K562 (cell line): ENCODE data around the gene RIT2. TPM values are rescaled to one million over a fixed set of nuclear protein-coding genes. Genes with fewer than 3 reads are reported as not detected.

Experiments
- ATAC-seq: fragments of 200-7000 bp; cut with Tn5 transposase; 3 replicates; pipeline ENCODE4 v1.9.1; 2020; ENCODE audit warnings: moderate library complexity
- Bru-seq: library from RNA; stranded (reverse); fragments of 400-500 nt; gene quantifications from one replicate; lab custom pipeline; 2021; lab: Mats Ljungman, UMichigan
- BruChase-seq, 2 experiments: library from RNA; stranded (reverse); fragments of 400-500 nt; gene quantifications; one replicate each; lab custom pipeline; 2021; lab: Mats Ljungman, UMichigan
- BruUV-seq: library from RNA; stranded (reverse); fragments of 400-500 nt; replicated peaks from 2 replicates; lab custom pipeline; 2021; lab: Mats Ljungman, UMichigan
- CTCF ChIA-PET: fragments of 300-600 bp; formaldehyde crosslinking; extraction: SDS; loops from one replicate; lab custom pipeline; 2021; ENCODE audit warnings: low intra/inter-chr PET ratio; lab: Yijun Ruan, JAX
- POLR2A ChIA-PET: fragments of 300-600, 350-650 bp; sonication (Branson Sonifier 250); formaldehyde crosslinking; extraction: SDS; loops from one replicate; lab custom pipeline; 2021; ENCODE audit warnings: antibody characterized with exemption, inconsistent platforms; lab: Yijun Ruan, JAX
- DNase-seq, 4 experiments: peaks; one replicate each; pipeline versions ENCODE4 v3.0.0 to v3.0.0-alpha.2; 2011 to 2018; ENCODE audit warnings: low spot score in 3 of 4, mixed read lengths in 3 of 4; ENCODE audit errors: extremely low read depth in 1 of 4
- FAIRE-seq: peaks from 2 replicates; lab custom pipeline; 2011; peaks lifted over from hg19 to GRCh38; lab: Jason Lieb, UNC
- H2AFZ ChIP-seq: 2 replicates; pipeline ENCODE4 v1.6.0; 2011; ENCODE audit warnings: low read depth, low read length, control low read depth, inconsistent platforms
- H3K27ac ChIP-seq: fragments of 200-600 bp; 3 replicates; pipeline ENCODE4 v1.8.0; 2011; ENCODE audit warnings: low read depth, mild to moderate bottlenecking, control low read depth, inconsistent platforms, low read length, moderate library complexity, mixed read lengths; ENCODE audit errors: extremely low read depth
- H3K27me3 ChIP-seq, 2 experiments: fragments of 300-600 bp in 1 of 2; 2 replicates in 1 of 2; 3 replicates in 1 of 2; pipeline versions ENCODE4 v1.6.0 to v1.8.0; 2011; ENCODE audit warnings: inconsistent platforms in 2 of 2, low read length in 2 of 2, mild to moderate bottlenecking in 1 of 2, mixed read lengths in 1 of 2, moderate library complexity in 1 of 2; ENCODE audit not compliant: control insufficient read depth in 2 of 2, insufficient read depth in 2 of 2
- H3K36me3 ChIP-seq: fragments of 300-600 bp; 3 replicates; pipeline ENCODE4 v1.8.0; 2011; ENCODE audit warnings: mild to moderate bottlenecking, low read length, inconsistent platforms; ENCODE audit not compliant: control insufficient read depth, insufficient read depth
- H3K4me1 ChIP-seq, 2 experiments: fragments of 200-600 bp in 1 of 2; replicated peaks in 1 of 2; 2 replicates in 1 of 2; 3 replicates in 1 of 2; pipeline versions ENCODE4 v1.5.1 to v1.8.0; 2011; ENCODE audit warnings: inconsistent platforms in 2 of 2, low read length in 2 of 2, mild to moderate bottlenecking in 1 of 2, mixed read lengths in 1 of 2, moderate library complexity in 1 of 2; ENCODE audit not compliant: control insufficient read depth in 2 of 2, insufficient read depth in 2 of 2
- H3K4me2 ChIP-seq: 2 replicates; pipeline ENCODE4 v1.6.1; 2011; ENCODE audit warnings: low read length, control low read depth, inconsistent platforms, mixed read lengths; ENCODE audit not compliant: insufficient read depth
- H3K4me3 ChIP-seq: fragments of 200-600 bp; sonication (generic), shearing (Covaris generic); 2 replicates; pipeline ENCODE4 v1.5.1; 2016; ENCODE audit warnings: control low read depth, inconsistent platforms
- H3K79me2 ChIP-seq: fragments of 200-600 bp; 3 replicates; pipeline ENCODE4 v1.8.0; 2011; ENCODE audit warnings: low read length, inconsistent platforms; ENCODE audit not compliant: control insufficient read depth, insufficient read depth
- H3K9ac ChIP-seq, 2 experiments: 2 replicates each; pipeline versions ENCODE4 v1.6.0 to v1.6.1; 2011; ENCODE audit warnings: low read depth in 2 of 2, low read length in 2 of 2, control low read depth in 1 of 2, inconsistent platforms in 1 of 2, mild to moderate bottlenecking in 1 of 2, mixed read lengths in 1 of 2; ENCODE audit not compliant: insufficient read depth in 1 of 2
- H3K9me1 ChIP-seq: one replicate; pipeline ENCODE4 v1.6.0; 2011; ENCODE audit warnings: inconsistent platforms, mild to moderate bottlenecking, low read length, moderate library complexity; ENCODE audit not compliant: control insufficient read depth, insufficient read depth
- H3K9me3 ChIP-seq: replicated peaks from 2 replicates; pipeline ENCODE4 v1.5.1; 2011; ENCODE audit warnings: low read depth, low read length, inconsistent platforms; ENCODE audit not compliant: control insufficient read depth, insufficient read depth
- H4K20me1 ChIP-seq: replicated peaks from 2 replicates; pipeline ENCODE4 v1.6.1; 2011; ENCODE audit warnings: low read length, inconsistent platforms, mixed read lengths; ENCODE audit not compliant: control insufficient read depth, insufficient read depth
- MAFF ChIP-seq: IDR thresholded peaks from 2 replicates; pipeline ENCODE4 v1.6.1; 2012; ENCODE audit warnings: low read length, improper control_type of control experiment
- NR2C2 ChIP-seq, 2 experiments: fragments of 200-800 bp in 1 of 2; sonication (Bioruptor generic) in 1 of 2; sonication (generic) in 1 of 2; formaldehyde crosslinking in 1 of 2; IDR thresholded peaks; 2 replicates each; pipeline versions ENCODE4 v1.6.1 to v1.8.0; 2016 to 2022; ENCODE audit warnings: mild to moderate bottlenecking in 1 of 2, missing compliant biosample characterization in 1 of 2, missing genetic modification characterization in 1 of 2, missing genetic modification reagents in 1 of 2
- RBM22 ChIP-seq: fragments of 200-400 bp; formaldehyde crosslinking; IDR thresholded peaks from 2 replicates; pipeline ENCODE4 v1.6.1; 2018; ENCODE audit warnings: low read length, low read depth; ENCODE audit not compliant: poor library complexity, severe bottlenecking
- STAT5B ChIP-seq: fragments of 250-450 bp; sonication (Bioruptor Pico); IDR thresholded peaks from 2 replicates; pipeline ENCODE4 v1.8.0; 2021; ENCODE audit warnings: mild to moderate bottlenecking, inconsistent platforms
- XRCC4 ChIP-seq: IDR thresholded peaks from one replicate; pipeline ENCODE4 v1.6.1; 2011; ENCODE audit not compliant: insufficient read depth, insufficient read length; ENCODE audit errors: extremely low read depth
- WGBS: fragments of 100-300 bp; shearing (Covaris generic); methylation state at CpG from one replicate; pipeline ENCODE4 v1.1.6; 2016; ENCODE audit warnings: low coverage, mixed read lengths; ENCODE audit not compliant: insufficient coverage; ENCODE audit errors: missing lambda C conversion rate; 5-methylcytosine and 5-hydroxymethylcytosine counted together
- in situ Hi-C: fragments of 300-500 bp; cut with MboI; formaldehyde crosslinking; loops from 4 replicates; pipeline ENCODE4 v1.15.0; 2018; ENCODE audit warnings: inconsistent platforms, mixed read lengths
- intact Hi-C: fragments of 100-400 bp; cut with micrococcal nuclease; formaldehyde crosslinking; loops from 2 replicates; pipeline ENCODE4 v1.14.2; 2022
- long read RNA-seq, 3 experiments: library from polyadenylated mRNA in 2 of 3; library from RNA in 1 of 3; unstranded in 2 of 3; stranded (forward) in 1 of 3; transcript quantifications; one replicate each; pipeline ENCODE4 v2.0.0, GENCODE V29; 2019 to 2022
- polyA minus RNA-seq, 3 experiments: library from RNA; depleted of rRNA, polyadenylated mRNA; stranded (reverse); fragments of >200 nt; gene quantifications; 2 replicates each; pipeline ENCODE4 v1.2.3, GENCODE V29; 2011
- polyA plus RNA-seq, 8 experiments: library from polyadenylated mRNA; depleted of rRNA in 4 of 8; stranded (reverse) in 5 of 8; unstranded in 3 of 8; fragments of >200 nt; fragmentation: Nextera tagmentation in 2 of 8; fragmentation: Illumina TruSeq in 1 of 8; extraction: Ambion mirVana in 2 of 8; extraction: Trizol in 1 of 8; gene quantifications; 2 replicates each; pipeline versions ENCODE4 v1.2.1 to v1.2.3, GENCODE V29; 2011 to 2014; ENCODE audit warnings: inconsistent platforms in 1 of 8, missing spikeins in 1 of 8
- total RNA-seq, 7 experiments: library from RNA; depleted of rRNA in 6 of 7; stranded (reverse); fragments of >200 nt in 6 of 7; fragmentation: Illumina TruSeq in 2 of 7; extraction: Trizol in 2 of 7; gene quantifications; 2 replicates each; pipeline versions ENCODE4 v1.2.1 to v1.2.3, GENCODE V29; 2011 to 2021; ENCODE audit warnings: low replicate concordance in 1 of 7
- TF ChIP-seq, protein P1 (sequence below): fragments of 450-650 bp; IDR thresholded peaks from 2 replicates; pipeline ENCODE4 v1.6.1; 2018; ENCODE audit not compliant: partially characterized antibody
- TF ChIP-seq, protein P2 (sequence below): fragments of 450-650 bp; formaldehyde crosslinking; IDR thresholded peaks from 2 replicates; pipeline ENCODE4 v1.4.0; 2020; ENCODE audit warnings: mild to moderate bottlenecking, moderate library complexity
- TF ChIP-seq, protein P3 (sequence below): fragments of 450-650 bp; conservative IDR thresholded peaks from 2 replicates; pipeline ENCODE4 v1.6.1; 2016; ENCODE audit warnings: missing genetic modification characterization, low read depth, mild to moderate bottlenecking, control low read depth, missing compliant biosample characterization
- TF ChIP-seq, protein P4 (sequence below): fragments of 250-450 bp; sonication (Bioruptor Pico); IDR thresholded peaks from 2 replicates; pipeline ENCODE4 v1.9.0; 2021; ENCODE audit warnings: mild to moderate bottlenecking

Gene RIT2
- not detected in 2 replicates for total RNA-seq (2011; cell fraction: chromatin; rRNA removed; ENCODE audit: low replicate concordance)
- total RNA-seq (2011; cell fraction: nucleolus; rRNA removed) = not detected in 2 replicates
- total RNA-seq (2011; cell fraction: nucleoplasm; rRNA removed) = not detected in 2 replicates
- total RNA-seq (2014; rRNA removed) = not detected in 2 replicates
- not detected in 2 replicates for total RNA-seq (2014; rRNA removed; fragmentation: Illumina TruSeq; extraction: Trizol)
- total RNA-seq (2015; rRNA removed; fragmentation: Illumina TruSeq; extraction: Trizol) = not detected in 2 replicates
- total RNA-seq (2021) = not detected in 2 replicates
- not detected in 2 replicates for polyA plus RNA-seq (2011; rRNA removed)
- polyA plus RNA-seq (2011; cell fraction: cytosol; rRNA removed) = not detected in 2 replicates
- not detected in 2 replicates for polyA plus RNA-seq (2011; cell fraction: nucleus; rRNA removed)
- polyA plus RNA-seq (2012) = not detected in 2 replicates
- not detected in 2 replicates for polyA plus RNA-seq (2014; fragmentation: Illumina TruSeq; extraction: Trizol)
- polyA plus RNA-seq (2014; fragmentation: Nextera tagmentation; extraction: Ambion mirVana) = not detected
- polyA plus RNA-seq (2014; rRNA removed) = not detected in 2 replicates
- polyA minus RNA-seq (2011; rRNA and poly(A)+ RNA removed) = not detected in 2 replicates
- polyA minus RNA-seq (2011; cell fraction: cytosol; rRNA and poly(A)+ RNA removed) = not detected in 2 replicates
- not detected in 2 replicates for polyA minus RNA-seq (2011; cell fraction: nucleus; rRNA and poly(A)+ RNA removed)
- not detected for Bru-seq, nascent RNA
- not detected for BruChase-seq, experiment 1, labeled RNA remaining after a 2-hour chase
- BruChase-seq, experiment 2, labeled RNA remaining after a 6-hour chase = percentile 0 among the genes with signal in this experiment
- long read RNA-seq, experiment 1 = 0 reads
- long read RNA-seq, experiment 2 = 0 reads
- long read RNA-seq, experiment 3 = 0 reads

- in situ Hi-C loops (no loop called here), intact Hi-C loops (no loop called here)
- Histone ChIP-seq H3K4me1 (no peaks in the 10 kb centered on the region), H3K27ac (no peak within 1 kb of the TSS), H3K79me2 (no peaks in the 10 kb centered on the region), H3K27me3 (no peaks in the 10 kb centered on the region), H3K9me1 (no peaks in the 10 kb centered on the region), H4K20me1 (no peaks in the 10 kb centered on the region), H3K4me2 (no peak within 1 kb of the TSS), H3K9me3 (no peaks in the 10 kb centered on the region), H3K36me3 (no peaks in the 10 kb centered on the region), H2AFZ (no peak within 1 kb of the TSS), H3K9ac (no peak within 1 kb of the TSS), H3K4me3 (no peak within 1 kb of the TSS)
- no peak for FAIRE-seq
- 2% methylated on average over 13 of the region's 18 CpGs for WGBS
- BruUV-seq = no TSS peak
- POLR2A ChIA-PET = no interaction called here
- ATAC-seq = no peak
- no peak for DNase-seq
- CTCF ChIA-PET = no interaction called here
- TF ChIP-seq NR2C2 (CRISPR knock-in tag; IDR thresholded peaks at IDR 0.05) (no peak), NR2C2 (tag; IDR thresholded peaks at IDR 0.05) (no peak), XRCC4 (no peak), RBM22 (no peak), STAT5B (CRISPR knock-in tag) (no peak), MAFF (no peak)
- TF ChIP-seq, protein P1, sequence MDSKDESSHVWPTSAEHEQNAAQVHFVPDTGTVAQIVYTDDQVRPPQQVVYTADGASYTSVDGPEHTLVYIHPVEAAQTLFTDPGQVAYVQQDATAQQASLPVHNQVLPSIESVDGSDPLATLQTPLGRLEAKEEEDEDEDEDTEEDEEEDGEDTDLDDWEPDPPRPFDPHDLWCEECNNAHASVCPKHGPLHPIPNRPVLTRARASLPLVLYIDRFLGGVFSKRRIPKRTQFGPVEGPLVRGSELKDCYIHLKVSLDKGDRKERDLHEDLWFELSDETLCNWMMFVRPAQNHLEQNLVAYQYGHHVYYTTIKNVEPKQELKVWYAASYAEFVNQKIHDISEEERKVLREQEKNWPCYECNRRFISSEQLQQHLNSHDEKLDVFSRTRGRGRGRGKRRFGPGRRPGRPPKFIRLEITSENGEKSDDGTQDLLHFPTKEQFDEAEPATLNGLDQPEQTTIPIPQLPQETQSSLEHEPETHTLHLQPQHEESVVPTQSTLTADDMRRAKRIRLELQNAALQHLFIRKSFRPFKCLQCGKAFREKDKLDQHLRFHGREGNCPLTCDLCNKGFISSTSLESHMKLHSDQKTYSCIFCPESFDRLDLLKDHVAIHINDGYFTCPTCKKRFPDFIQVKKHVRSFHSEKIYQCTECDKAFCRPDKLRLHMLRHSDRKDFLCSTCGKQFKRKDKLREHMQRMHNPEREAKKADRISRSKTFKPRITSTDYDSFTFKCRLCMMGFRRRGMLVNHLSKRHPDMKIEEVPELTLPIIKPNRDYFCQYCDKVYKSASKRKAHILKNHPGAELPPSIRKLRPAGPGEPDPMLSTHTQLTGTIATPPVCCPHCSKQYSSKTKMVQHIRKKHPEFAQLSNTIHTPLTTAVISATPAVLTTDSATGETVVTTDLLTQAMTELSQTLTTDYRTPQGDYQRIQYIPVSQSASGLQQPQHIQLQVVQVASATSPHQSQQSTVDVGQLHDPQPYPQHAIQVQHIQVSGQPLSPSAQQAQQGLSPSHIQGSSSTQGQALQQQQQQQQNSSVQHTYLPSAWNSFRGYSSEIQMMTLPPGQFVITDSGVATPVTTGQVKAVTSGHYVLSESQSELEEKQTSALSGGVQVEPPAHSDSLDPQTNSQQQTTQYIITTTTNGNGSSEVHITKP = no peak
- TF ChIP-seq, protein P2, sequence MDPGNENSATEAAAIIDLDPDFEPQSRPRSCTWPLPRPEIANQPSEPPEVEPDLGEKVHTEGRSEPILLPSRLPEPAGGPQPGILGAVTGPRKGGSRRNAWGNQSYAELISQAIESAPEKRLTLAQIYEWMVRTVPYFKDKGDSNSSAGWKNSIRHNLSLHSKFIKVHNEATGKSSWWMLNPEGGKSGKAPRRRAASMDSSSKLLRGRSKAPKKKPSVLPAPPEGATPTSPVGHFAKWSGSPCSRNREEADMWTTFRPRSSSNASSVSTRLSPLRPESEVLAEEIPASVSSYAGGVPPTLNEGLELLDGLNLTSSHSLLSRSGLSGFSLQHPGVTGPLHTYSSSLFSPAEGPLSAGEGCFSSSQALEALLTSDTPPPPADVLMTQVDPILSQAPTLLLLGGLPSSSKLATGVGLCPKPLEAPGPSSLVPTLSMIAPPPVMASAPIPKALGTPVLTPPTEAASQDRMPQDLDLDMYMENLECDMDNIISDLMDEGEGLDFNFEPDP (CRISPR knock-in tag) = no peak
- TF ChIP-seq, protein P3, sequence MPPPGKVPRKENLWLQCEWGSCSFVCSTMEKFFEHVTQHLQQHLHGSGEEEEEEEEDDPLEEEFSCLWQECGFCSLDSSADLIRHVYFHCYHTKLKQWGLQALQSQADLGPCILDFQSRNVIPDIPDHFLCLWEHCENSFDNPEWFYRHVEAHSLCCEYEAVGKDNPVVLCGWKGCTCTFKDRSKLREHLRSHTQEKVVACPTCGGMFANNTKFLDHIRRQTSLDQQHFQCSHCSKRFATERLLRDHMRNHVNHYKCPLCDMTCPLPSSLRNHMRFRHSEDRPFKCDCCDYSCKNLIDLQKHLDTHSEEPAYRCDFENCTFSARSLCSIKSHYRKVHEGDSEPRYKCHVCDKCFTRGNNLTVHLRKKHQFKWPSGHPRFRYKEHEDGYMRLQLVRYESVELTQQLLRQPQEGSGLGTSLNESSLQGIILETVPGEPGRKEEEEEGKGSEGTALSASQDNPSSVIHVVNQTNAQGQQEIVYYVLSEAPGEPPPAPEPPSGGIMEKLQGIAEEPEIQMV (tag) = no peak
- TF ChIP-seq, protein P4, sequence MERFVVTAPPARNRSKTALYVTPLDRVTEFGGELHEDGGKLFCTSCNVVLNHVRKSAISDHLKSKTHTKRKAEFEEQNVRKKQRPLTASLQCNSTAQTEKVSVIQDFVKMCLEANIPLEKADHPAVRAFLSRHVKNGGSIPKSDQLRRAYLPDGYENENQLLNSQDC (CRISPR knock-in tag) = no peak
Observed at GRCh38 chr18:43115076-43115921, at the start of gene RIT2. Gene RIT2, minus strand, starts transcription at chr18:43115685.
